ENCODE results near the gene SLC4A2. TPM values are rescaled to one million over a fixed set of nuclear protein-coding genes. Genes with fewer than 3 reads are reported as not detected.

SLC4A2 gene
- total and polyA plus RNA-seq, 7 experiments from 2014 or later = 7.9 to 125 (median 57.2) TPM

DNA sequence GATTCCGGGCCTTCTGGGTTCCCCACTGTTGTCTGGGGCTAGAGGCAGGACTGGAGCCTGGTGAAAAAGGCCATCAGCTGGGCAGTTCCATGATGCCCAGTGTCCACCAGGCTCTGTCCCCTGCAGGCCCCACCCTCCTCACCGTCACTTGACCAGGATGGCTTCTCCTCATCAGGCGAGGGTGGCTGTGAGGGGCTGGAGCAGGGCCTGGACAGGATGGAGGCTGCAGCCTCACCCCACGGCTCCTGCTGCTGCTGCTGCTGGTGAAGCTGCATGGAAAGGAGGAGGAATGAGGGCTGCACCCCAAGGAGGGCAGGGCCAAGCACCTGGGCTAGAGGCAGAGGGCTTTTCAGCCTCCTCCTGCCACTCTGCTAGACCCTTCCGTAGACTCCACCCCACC is 43.4 kb upstream of the SLC4A2 start:
- peaks cover 0 to 4% (median 0%) of the 10 kb centered on the region in 11 donors for H3K9me3 Mint-ChIP-seq
- H3K27ac Mint-ChIP-seq = peak overlapping the region in 8 of 9 donors; percentile 87 to 100 (median 95)
- H3K9me3 ChIP-seq (ENCODE audit: control insufficient read depth in 2 of 3, low read length in 3 of 3) = no peaks in the 10 kb centered on the region
- ChIA-PET POLR2A (interaction anchor here (0.9 to 3.9 kb wide), 4 partner anchors 8 to 40 kb away, joined by 3 to 21 read pairs (median 4); no protein-coding TSS in a partner anchor), CTCF (interaction anchor here (1.0 to 5.2 kb wide), 5 partner anchors 10 to 54 kb away, joined by 3 to 52 read pairs (median 3); partner anchors contain the start of gene ABCB8)
- DNase-seq = no peak
- H3K36me3 Mint-ChIP-seq = peaks cover 0 to 18% (median 0%) of the 10 kb centered on the region in 5 donors
- H3K4me3 Mint-ChIP-seq = peak overlapping the region in 9 of 10 donors; percentile 38 to 91 (median 58)
- H3K4me3 ChIP-seq (ENCODE audit: low read length) = no peak overlapping the region
- peaks cover 49 to 86% (median 70%) of the 10 kb centered on the region in 7 donors for H3K4me1 Mint-ChIP-seq
- peaks cover 43 to 71% of the 10 kb centered on the region in 2 donors for H3K4me1 ChIP-seq (ENCODE audit: control insufficient read depth in 2 of 2, insufficient read depth in 2 of 2, low read length in 2 of 2)
- H3K27me3 Mint-ChIP-seq = peaks cover 0 to 28% (median 0%) of the 10 kb centered on the region in 5 donors
- no peak for ATAC-seq
- intact Hi-C loops (cut with micrococcal nuclease) = loop anchor here in 1 of 2 donors (2.0 kb wide), 1 partner anchor 27 kb away; no protein-coding TSS in a partner anchor
- peak overlapping the region; percentile 97 for H3K27ac ChIP-seq (ENCODE audit: low read depth, low read length)
- H3K36me3 ChIP-seq (ENCODE audit: control insufficient read depth in 2 of 3, insufficient read depth in 3 of 3, low read length in 3 of 3) = no peaks in the 10 kb centered on the region
- H3K27me3 ChIP-seq (ENCODE audit: control insufficient read depth in 2 of 2, insufficient read depth in 2 of 2, low read length in 2 of 2) = no peaks in the 10 kb centered on the region

DNA sequence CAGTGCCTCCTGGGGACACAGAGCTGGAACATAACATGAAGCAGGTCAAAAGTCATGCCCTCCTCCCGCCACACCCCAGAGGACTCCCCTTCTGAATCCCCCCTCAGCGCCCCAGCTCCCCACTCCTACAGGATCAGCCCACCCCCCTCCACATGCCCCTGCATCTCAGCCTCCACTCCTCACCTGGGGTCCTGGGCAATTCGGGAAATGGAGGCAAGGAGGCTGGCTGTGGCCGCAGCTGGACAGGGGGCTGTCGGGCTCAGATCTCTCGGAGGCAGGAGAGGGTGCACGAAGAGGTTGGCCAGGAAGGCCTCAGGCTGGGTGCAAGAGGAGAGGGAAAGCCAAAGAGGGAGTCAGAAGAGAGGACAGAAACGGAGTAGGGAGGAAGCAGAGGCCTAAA is 42.9 kb upstream of the SLC4A2 start:
- Mint-ChIP-seq H3K36me3 (peaks cover 0 to 18% (median 0%) of the 10 kb centered on the region in 5 donors), H3K27me3 (peaks cover 0 to 33% (median 0%) of the 10 kb centered on the region in 5 donors), H3K9me3 (peaks cover 0 to 4% (median 0%) of the 10 kb centered on the region in 11 donors), H3K27ac (peak overlapping the region; percentile 38 to 100 (median 94)), H3K4me3 (peak overlapping the region in 9 of 10 donors; percentile 38 to 94 (median 85)), H3K4me1 (peaks cover 47 to 82% (median 67%) of the 10 kb centered on the region in 7 donors)
- DNase-seq (no peak), ATAC-seq (no peak)
- H3K27me3 ChIP-seq (ENCODE audit: control insufficient read depth in 2 of 2, insufficient read depth in 2 of 2, low read length in 2 of 2) = no peaks in the 10 kb centered on the region
- CTCF ChIA-PET = interaction anchor here (1.0 to 5.2 kb wide), 5 partner anchors 9 to 54 kb away, joined by 3 to 52 read pairs (median 15); partner anchors contain the start of gene ABCB8
- H3K4me3 ChIP-seq (ENCODE audit: low read length) = no peak overlapping the region
- H3K9me3 ChIP-seq (ENCODE audit: control insufficient read depth in 2 of 3, low read length in 3 of 3) = no peaks in the 10 kb centered on the region
- intact Hi-C loops (cut with micrococcal nuclease) = no loop called here
- peaks cover 41 to 68% of the 10 kb centered on the region in 2 donors for H3K4me1 ChIP-seq (ENCODE audit: control insufficient read depth in 2 of 2, insufficient read depth in 2 of 2, low read length in 2 of 2)
- no peaks in the 10 kb centered on the region for H3K36me3 ChIP-seq (ENCODE audit: control insufficient read depth in 2 of 3, insufficient read depth in 3 of 3, low read length in 3 of 3)
- POLR2A ChIA-PET = interaction anchor here (0.9 to 3.9 kb wide), 5 partner anchors 9 to 118 kb away, joined by 3 to 28 read pairs (median 4); partner anchors contain the start of gene ABCB8
- H3K27ac ChIP-seq (ENCODE audit: low read depth, low read length) = peak overlapping the region; percentile 97

GRCh38 chr7:151016942-151017341 is 42.4 kb upstream of the SLC4A2 start:
- peaks cover 0 to 18% (median 0%) of the 10 kb centered on the region in 5 donors for H3K36me3 Mint-ChIP-seq
- H3K4me3 Mint-ChIP-seq = peak overlapping the region; percentile 30 to 94 (median 88)
- intact Hi-C loops (cut with micrococcal nuclease) = no loop called here
- peaks cover 0 to 4% (median 0%) of the 10 kb centered on the region in 11 donors for H3K9me3 Mint-ChIP-seq
- CTCF ChIA-PET = interaction anchor here (1.0 to 5.2 kb wide), 6 partner anchors 8 to 55 kb away, joined by 3 to 52 read pairs (median 22); no protein-coding TSS in a partner anchor
- Histone ChIP-seq H3K27ac (ENCODE audit: low read depth, low read length) (peak overlapping the region; percentile 97), H3K27me3 (ENCODE audit: control insufficient read depth in 2 of 2, insufficient read depth in 2 of 2, low read length in 2 of 2) (no peaks in the 10 kb centered on the region), H3K4me3 (ENCODE audit: low read length) (no peak overlapping the region), H3K9me3 (ENCODE audit: control insufficient read depth in 2 of 3, low read length in 3 of 3) (no peaks in the 10 kb centered on the region), H3K36me3 (ENCODE audit: control insufficient read depth in 2 of 3, insufficient read depth in 3 of 3, low read length in 3 of 3) (no peaks in the 10 kb centered on the region), H3K4me1 (ENCODE audit: control insufficient read depth in 2 of 2, insufficient read depth in 2 of 2, low read length in 2 of 2) (peaks cover 41 to 65% of the 10 kb centered on the region in 2 donors)
- H3K27me3 Mint-ChIP-seq = peaks cover 0 to 33% (median 0%) of the 10 kb centered on the region in 5 donors
- POLR2A ChIA-PET = interaction anchor here (0.9 to 3.9 kb wide), 5 partner anchors 9 to 118 kb away, joined by 3 to 28 read pairs (median 4); partner anchors contain the start of gene ABCB8
- peak overlapping the region; percentile 38 to 100 (median 94) for H3K27ac Mint-ChIP-seq
- ATAC-seq = no peak
- peak in 3 of 9 donors; percentile 27 to 52 (median 28) for DNase-seq
- H3K4me1 Mint-ChIP-seq = peaks cover 42 to 78% (median 63%) of the 10 kb centered on the region in 7 donors

GRCh38 chr7:151017370-151017952 is 41.9 kb upstream of the SLC4A2 start:
- DNase-seq (no peak), ATAC-seq (no peak)
- peaks cover 37 to 72% (median 58%) of the 10 kb centered on the region in 7 donors for H3K4me1 Mint-ChIP-seq
- intact Hi-C loops (cut with micrococcal nuclease) = no loop called here
- Histone ChIP-seq H3K27me3 (ENCODE audit: control insufficient read depth in 2 of 2, insufficient read depth in 2 of 2, low read length in 2 of 2) (no peaks in the 10 kb centered on the region), H3K27ac (ENCODE audit: low read depth, low read length) (peak overlapping the region; percentile 97), H3K4me3 (ENCODE audit: low read length) (peak overlapping the region; percentile 65), H3K36me3 (ENCODE audit: control insufficient read depth in 2 of 3, insufficient read depth in 3 of 3, low read length in 3 of 3) (no peaks in the 10 kb centered on the region), H3K4me1 (ENCODE audit: control insufficient read depth in 2 of 2, insufficient read depth in 2 of 2, low read length in 2 of 2) (peaks cover 36 to 60% of the 10 kb centered on the region in 2 donors), H3K9me3 (ENCODE audit: control insufficient read depth in 2 of 3, low read length in 3 of 3) (no peaks in the 10 kb centered on the region)
- H3K4me3 Mint-ChIP-seq = peak overlapping the region; percentile 79 to 94 (median 88)
- peaks cover 0 to 16% (median 0%) of the 10 kb centered on the region in 5 donors for H3K36me3 Mint-ChIP-seq
- peaks cover 0 to 33% (median 0%) of the 10 kb centered on the region in 5 donors for H3K27me3 Mint-ChIP-seq
- ChIA-PET CTCF (interaction anchor here (0.6 to 5.2 kb wide), 12 partner anchors 9 to 1175 kb away, joined by 3 to 52 read pairs (median 9); no protein-coding TSS in a partner anchor), POLR2A (interaction anchor here (0.9 to 3.9 kb wide), 14 partner anchors 10 to 215 kb away, joined by 3 to 28 read pairs (median 5); partner anchors contain the start of gene ABCB8)
- H3K9me3 Mint-ChIP-seq = peaks cover 0 to 4% (median 0%) of the 10 kb centered on the region in 11 donors
- H3K27ac Mint-ChIP-seq = peak overlapping the region; percentile 82 to 100 (median 94)

DNA sequence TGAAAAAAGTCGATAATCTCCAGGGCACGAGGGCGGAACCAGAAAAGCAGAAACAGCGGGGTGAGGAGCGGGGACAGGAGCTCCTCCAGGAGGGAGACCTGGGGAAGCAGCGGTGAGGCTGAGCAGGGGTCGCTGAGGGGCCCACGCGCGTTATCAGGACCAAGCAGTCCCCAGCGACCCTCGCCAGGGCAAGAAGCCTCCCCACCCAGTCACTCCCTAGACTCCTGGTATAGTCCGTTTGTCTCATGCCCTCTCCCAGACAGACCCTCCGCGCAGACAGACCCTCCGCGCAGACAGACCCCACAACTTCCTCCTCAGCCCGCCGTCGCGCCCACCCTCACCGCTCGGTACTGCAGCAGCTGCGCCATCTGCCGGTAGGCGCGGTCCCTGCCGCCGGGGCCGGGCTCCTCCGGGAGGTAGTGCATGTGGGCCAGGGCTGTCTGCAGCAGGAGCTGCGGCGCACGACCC is 41.4 kb upstream of the SLC4A2 start:
- no peaks in the 10 kb centered on the region for H3K36me3 ChIP-seq (ENCODE audit: control insufficient read depth in 2 of 3, insufficient read depth in 3 of 3, low read length in 3 of 3)
- Mint-ChIP-seq H3K4me3 (peak overlapping the region; percentile 79 to 94 (median 88)), H3K27me3 (peaks cover 0 to 35% (median 0%) of the 10 kb centered on the region in 5 donors), H3K27ac (peak overlapping the region; percentile 82 to 100 (median 94)), H3K4me1 (peaks cover 35 to 67% (median 53%) of the 10 kb centered on the region in 7 donors), H3K36me3 (peaks cover 0 to 12% (median 0%) of the 10 kb centered on the region in 5 donors), H3K9me3 (peaks cover 0 to 4% (median 0%) of the 10 kb centered on the region in 11 donors)
- intact Hi-C loops (cut with micrococcal nuclease) = loop anchor here (1.0 kb wide), 6 partner anchors 10 to 120 kb away; partner anchors contain the start of gene ABCB8 (in 2 of the 2)
- ATAC-seq (peak; percentile 68), DNase-seq (peak; percentile 67 to 87 (median 75))
- H3K27me3 ChIP-seq (ENCODE audit: control insufficient read depth in 2 of 2, insufficient read depth in 2 of 2, low read length in 2 of 2) = no peaks in the 10 kb centered on the region
- ChIA-PET CTCF (interaction anchor here (0.6 to 5.2 kb wide), 22 partner anchors 9 to 1176 kb away, joined by 3 to 52 read pairs (median 4); partner anchors contain the start of gene ABCB8), POLR2A (interaction anchor here (0.7 to 3.9 kb wide), 18 partner anchors 10 to 215 kb away, joined by 3 to 28 read pairs (median 4); partner anchors contain the start of genes ABCB8 and NOS3)
- no peaks in the 10 kb centered on the region for H3K9me3 ChIP-seq (ENCODE audit: control insufficient read depth in 2 of 3, low read length in 3 of 3)
- peak overlapping the region; percentile 97 for H3K27ac ChIP-seq (ENCODE audit: low read depth, low read length)
- peak overlapping the region; percentile 65 for H3K4me3 ChIP-seq (ENCODE audit: low read length)
- peaks cover 30 to 55% of the 10 kb centered on the region in 2 donors for H3K4me1 ChIP-seq (ENCODE audit: control insufficient read depth in 2 of 2, insufficient read depth in 2 of 2, low read length in 2 of 2)

All from naive thymus-derived CD4-positive, alpha-beta T cell (primary cell).